AG09309 (cell line): ENCODE data around the gene SLC66A1.

ENCODE experiments used
- DNase-seq: peaks from one replicate; pipeline ENCODE4 v3.0.0-alpha.2; 2010; ENCODE audit warnings: low read depth
- H3K4me3 ChIP-seq: 2 replicates; pipeline ENCODE4 v1.5.1; 2011; ENCODE audit warnings: mild to moderate bottlenecking, low read depth, low read length, moderate library complexity; ENCODE audit not compliant: control insufficient read depth
- CTCF ChIP-seq: IDR thresholded peaks from 2 replicates; pipeline ENCODE4 v1.5.1; 2011; ENCODE audit warnings: mild to moderate bottlenecking, low read depth, low read length, inconsistent platforms; ENCODE audit not compliant: insufficient read depth, control insufficient read depth; ENCODE audit errors: missing control alignments

SLC66A1 gene

DNA sequence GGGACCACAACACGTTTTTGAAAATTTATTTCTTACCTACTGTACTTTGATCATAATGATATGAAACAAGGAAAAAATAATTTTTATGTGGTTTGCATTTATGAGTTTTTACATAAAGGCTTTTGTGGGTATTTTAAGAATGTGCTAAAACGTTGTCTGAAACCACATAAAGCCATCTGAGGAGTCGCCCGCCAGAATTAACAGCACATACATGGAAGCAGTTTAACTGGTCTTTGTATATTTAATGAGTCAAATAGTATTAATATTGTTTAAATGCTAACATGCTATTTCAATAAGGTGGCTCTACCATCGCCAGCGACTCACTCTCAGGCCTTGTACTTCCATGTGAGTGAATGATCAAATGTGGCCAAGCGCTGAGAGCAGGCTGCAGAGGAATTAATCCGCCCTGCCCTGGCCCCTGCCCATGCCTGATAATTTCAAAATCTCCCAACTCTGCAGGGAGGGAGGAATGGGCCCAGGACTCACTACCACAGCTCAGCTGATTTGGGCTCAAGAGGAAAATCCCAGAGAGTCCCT, 49.6 kb downstream of the SLC66A1 start:
- no peak overlapping the region for H3K4me3 ChIP-seq
- no peak for DNase-seq
- TF ChIP-seq CTCF = no peak

DNA sequence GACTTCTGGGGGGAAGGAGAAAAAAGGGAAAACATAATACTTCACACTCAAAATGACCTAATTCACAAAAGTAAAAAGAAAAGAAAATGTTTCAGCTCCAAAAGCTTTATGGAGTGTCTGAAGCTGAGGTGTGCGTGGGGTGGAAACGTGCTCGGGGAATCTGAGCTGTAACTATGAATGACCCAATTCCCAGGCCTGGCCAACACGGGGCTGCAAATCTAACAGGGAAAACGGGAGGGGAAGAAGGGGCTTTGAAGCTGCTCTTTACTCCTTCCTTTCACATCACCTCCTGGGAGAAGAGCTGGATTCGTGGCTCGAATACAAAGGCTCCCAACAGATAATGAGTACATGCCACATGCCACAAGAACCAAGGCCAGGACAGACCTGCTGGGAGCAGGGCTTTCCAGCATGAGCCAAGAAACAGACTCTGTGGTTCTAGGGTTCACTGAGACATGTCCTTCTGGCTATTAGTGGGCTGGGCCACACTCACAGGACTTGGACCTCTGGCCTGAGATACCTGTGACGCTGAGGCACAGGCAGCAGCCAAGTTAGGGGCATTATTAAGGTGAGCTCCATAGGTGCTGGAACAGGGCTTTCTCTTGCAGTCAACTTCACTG, 51.5 kb downstream of the SLC66A1 start:
- H3K4me3 ChIP-seq = no peak overlapping the region
- TF ChIP-seq CTCF = no peak
- DNase-seq = no peak

- no peak overlapping the region for H3K4me3 ChIP-seq
- no peak for TF ChIP-seq CTCF
- DNase-seq = no peak
Observed at GRCh38 chr1:19365721-19366120, 53.6 kb downstream of the SLC66A1 start.

DNA sequence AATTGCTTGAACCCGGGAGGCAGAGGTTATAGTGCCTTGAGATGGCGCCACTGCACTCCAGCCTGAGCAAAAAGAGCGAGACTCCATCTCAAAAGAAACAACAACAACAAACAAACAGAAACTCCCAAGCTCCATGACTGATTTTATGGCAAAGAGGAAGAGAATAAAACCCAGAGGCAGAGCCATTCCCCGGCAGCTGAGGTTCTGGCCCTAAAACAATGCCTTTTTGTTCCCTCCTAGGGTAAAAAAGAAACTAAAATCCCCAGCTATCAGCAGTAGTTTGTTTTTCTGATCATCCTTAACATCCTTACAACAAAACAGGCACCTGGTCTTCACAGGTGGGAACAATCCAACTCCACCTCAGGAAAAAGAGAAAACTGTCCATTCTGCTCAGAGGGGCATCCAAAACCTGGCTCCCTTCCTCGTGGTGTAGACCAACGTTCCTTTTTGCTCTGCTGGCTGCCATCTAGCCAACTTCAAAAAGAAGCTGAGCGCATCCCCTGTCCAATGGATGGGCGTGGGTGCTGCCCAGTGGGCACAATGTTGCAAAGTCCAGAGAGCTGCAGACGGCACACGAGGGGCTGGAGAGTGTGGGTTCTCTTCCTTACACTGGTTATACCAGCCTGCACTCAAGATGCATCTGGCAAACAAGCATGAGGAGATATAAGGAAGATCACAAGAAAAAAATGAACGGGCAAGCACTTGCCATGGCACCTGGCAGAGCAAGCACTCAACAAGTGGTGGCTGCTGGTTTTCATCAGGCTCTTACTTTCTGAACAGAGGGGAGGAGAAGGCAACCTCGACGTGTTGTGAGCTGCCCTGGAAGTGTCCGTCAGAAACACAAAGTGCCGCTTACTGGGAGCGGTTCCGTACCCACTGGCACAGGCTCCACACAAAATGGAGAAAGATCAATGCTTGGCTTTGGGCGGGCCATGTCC, 54.7 kb downstream of the SLC66A1 start:
- H3K4me3 ChIP-seq = no peak overlapping the region
- TF ChIP-seq CTCF = no peak
- DNase-seq = no peak

DNA sequence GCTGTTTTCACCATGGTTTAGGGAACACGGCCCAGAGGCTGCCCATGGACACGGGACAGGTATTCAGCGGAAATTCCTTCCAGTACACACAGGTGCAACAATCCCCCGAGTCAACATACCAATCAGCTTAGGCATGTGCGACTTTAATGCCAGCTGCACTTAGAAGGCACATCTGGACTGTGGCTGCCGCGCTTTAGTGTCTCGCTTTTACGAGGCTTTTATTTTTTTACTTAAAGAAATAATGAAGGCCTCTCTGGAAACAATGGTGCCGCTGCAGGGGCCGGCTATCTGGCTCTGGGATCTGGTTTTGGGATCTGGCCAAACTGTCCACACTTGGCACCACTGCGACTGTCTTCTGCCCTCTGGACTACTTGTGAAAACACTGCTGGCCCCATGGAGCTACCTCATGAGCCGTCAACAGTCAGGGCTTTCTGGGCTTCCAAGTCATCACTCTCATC, 55.5 kb downstream of the SLC66A1 start:
- TF ChIP-seq CTCF = no peak
- DNase-seq = no peak
- no peak overlapping the region for H3K4me3 ChIP-seq

- H3K4me3 ChIP-seq = no peak overlapping the region
- no peak for DNase-seq
- TF ChIP-seq CTCF = no peak
Observed at GRCh38 chr1:19368050-19368449, 55.9 kb downstream of the SLC66A1 start.
